ENCODE data around the gene PPP1R3E. TPM values are rescaled to one million over a fixed set of nuclear protein-coding genes. Genes with fewer than 3 reads are reported as not detected.

The PPP1R3E gene
- total and polyA plus RNA-seq, 2 of the 13 experiments (the other 11 are each of a cell fraction or from before 2014, with no cell fraction given) = 16.5 to 26.5 TPM

DNA sequence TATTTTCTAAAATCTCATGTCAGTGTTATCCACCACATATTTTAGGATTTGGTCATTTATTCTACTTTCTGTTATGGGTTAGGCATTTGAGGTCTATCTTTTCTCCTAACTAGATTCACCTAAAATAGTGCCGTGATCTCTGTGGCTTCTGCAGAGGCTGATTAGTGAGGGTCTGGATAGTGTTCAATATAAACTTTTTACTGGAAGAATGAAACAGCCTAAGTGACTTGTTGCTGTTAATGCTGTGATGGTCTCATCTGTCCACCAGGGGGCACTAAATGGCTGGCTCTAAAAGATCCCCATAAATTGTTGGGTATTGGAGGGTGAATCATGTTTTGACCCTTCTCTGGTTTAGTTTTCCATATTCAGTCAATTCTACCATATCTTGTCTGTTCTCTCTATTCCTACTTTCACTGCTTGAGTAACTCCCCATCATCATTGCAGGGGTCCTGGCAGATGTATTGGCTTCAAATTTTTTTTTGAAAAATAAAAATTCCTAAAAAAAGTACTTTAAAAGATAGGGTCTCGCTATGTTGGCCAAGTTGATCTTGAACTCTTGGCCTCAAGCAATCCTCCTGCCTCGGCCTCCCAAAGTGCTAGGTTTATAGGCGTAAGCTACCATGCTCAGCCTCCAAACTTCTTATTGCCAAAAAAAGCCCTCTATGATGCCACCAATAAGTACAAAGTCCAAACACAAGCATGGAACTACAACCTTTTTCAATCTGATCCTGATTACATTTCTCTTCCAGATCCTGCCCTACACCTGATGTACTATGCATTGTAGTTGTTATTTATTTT lies 25.5 kb upstream of the PPP1R3E start (continued):
- TF ChIP-seq, protein P1, sequence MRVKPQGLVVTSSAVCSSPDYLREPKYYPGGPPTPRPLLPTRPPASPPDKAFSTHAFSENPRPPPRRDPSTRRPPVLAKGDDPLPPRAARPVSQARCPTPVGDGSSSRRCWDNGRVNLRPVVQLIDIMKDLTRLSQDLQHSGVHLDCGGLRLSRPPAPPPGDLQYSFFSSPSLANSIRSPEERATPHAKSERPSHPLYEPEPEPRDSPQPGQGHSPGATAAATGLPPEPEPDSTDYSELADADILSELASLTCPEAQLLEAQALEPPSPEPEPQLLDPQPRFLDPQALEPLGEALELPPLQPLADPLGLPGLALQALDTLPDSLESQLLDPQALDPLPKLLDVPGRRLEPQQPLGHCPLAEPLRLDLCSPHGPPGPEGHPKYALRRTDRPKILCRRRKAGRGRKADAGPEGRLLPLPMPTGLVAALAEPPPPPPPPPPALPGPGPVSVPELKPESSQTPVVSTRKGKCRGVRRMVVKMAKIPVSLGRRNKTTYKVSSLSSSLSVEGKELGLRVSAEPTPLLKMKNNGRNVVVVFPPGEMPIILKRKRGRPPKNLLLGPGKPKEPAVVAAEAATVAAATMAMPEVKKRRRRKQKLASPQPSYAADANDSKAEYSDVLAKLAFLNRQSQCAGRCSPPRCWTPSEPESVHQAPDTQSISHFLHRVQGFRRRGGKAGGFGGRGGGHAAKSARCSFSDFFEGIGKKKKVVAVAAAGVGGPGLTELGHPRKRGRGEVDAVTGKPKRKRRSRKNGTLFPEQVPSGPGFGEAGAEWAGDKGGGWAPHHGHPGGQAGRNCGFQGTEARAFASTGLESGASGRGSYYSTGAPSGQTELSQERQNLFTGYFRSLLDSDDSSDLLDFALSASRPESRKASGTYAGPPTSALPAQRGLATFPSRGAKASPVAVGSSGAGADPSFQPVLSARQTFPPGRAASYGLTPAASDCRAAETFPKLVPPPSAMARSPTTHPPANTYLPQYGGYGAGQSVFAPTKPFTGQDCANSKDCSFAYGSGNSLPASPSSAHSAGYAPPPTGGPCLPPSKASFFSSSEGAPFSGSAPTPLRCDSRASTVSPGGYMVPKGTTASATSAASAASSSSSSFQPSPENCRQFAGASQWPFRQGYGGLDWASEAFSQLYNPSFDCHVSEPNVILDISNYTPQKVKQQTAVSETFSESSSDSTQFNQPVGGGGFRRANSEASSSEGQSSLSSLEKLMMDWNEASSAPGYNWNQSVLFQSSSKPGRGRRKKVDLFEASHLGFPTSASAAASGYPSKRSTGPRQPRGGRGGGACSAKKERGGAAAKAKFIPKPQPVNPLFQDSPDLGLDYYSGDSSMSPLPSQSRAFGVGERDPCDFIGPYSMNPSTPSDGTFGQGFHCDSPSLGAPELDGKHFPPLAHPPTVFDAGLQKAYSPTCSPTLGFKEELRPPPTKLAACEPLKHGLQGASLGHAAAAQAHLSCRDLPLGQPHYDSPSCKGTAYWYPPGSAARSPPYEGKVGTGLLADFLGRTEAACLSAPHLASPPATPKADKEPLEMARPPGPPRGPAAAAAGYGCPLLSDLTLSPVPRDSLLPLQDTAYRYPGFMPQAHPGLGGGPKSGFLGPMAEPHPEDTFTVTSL (CRISPR knock-in tag; IDR thresholded peaks at IDR 0.05; ENCODE audit: borderline replicate concordance) = no peak
- TF ChIP-seq, protein P2, sequence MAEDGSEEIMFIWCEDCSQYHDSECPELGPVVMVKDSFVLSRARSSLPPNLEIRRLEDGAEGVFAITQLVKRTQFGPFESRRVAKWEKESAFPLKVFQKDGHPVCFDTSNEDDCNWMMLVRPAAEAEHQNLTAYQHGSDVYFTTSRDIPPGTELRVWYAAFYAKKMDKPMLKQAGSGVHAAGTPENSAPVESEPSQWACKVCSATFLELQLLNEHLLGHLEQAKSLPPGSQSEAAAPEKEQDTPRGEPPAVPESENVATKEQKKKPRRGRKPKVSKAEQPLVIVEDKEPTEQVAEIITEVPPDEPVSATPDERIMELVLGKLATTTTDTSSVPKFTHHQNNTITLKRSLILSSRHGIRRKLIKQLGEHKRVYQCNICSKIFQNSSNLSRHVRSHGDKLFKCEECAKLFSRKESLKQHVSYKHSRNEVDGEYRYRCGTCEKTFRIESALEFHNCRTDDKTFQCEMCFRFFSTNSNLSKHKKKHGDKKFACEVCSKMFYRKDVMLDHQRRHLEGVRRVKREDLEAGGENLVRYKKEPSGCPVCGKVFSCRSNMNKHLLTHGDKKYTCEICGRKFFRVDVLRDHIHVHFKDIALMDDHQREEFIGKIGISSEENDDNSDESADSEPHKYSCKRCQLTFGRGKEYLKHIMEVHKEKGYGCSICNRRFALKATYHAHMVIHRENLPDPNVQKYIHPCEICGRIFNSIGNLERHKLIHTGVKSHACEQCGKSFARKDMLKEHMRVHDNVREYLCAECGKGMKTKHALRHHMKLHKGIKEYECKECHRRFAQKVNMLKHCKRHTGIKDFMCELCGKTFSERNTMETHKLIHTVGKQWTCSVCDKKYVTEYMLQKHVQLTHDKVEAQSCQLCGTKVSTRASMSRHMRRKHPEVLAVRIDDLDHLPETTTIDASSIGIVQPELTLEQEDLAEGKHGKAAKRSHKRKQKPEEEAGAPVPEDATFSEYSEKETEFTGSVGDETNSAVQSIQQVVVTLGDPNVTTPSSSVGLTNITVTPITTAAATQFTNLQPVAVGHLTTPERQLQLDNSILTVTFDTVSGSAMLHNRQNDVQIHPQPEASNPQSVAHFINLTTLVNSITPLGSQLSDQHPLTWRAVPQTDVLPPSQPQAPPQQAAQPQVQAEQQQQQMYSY (CRISPR knock-in tag; IDR thresholded peaks at IDR 0.05) = no peak
- TF ChIP-seq THAP11 (CRISPR knock-in tag; IDR thresholded peaks at IDR 0.05) (0 out of 2 replicates have a peak, but pooled peaks have one; percentile 38), CREB1 (IDR thresholded peaks at IDR 0.05) (no peak), CREB1 (CRISPR knock-in tag; IDR thresholded peaks at IDR 0.05) (no peak), MIER2 (CRISPR knock-in tag; IDR thresholded peaks at IDR 0.05) (0 out of 2 replicates have a peak, but pooled peaks have one; percentile 37), ZSCAN9 (CRISPR knock-in tag; IDR thresholded peaks at IDR 0.05; ENCODE audit: borderline replicate concordance) (0 out of 2 replicates have a peak, but pooled peaks have one; percentile 60), HMG20B (CRISPR knock-in tag; conservative IDR thresholded peaks at IDR 0.05) (0 out of 2 replicates have a peak, but pooled peaks have one; percentile 17), SMAD3 (CRISPR knock-in tag; IDR thresholded peaks at IDR 0.05) (peak; percentile 77; the same call in 1 of the 2 replicates), ZNF44 (CRISPR knock-in tag; IDR thresholded peaks at IDR 0.05) (peak; percentile 93), NFATC3 (CRISPR knock-in tag; IDR thresholded peaks at IDR 0.05) (0 out of 2 replicates have a peak, but pooled peaks have one; percentile 53), XRCC5 (optimal IDR thresholded peaks at IDR 0.05; ENCODE audit: low read length) (peak; percentile 79), HMG20A (CRISPR knock-in tag; IDR thresholded peaks at IDR 0.05; ENCODE audit: borderline replicate concordance) (0 out of 2 replicates have a peak, but pooled peaks have one; percentile 12), NFE2L2 (IDR thresholded peaks at IDR 0.05; ENCODE audit: low read length) (peak; percentile 4; the same call in 1 of the 2 replicates), KLF6 (CRISPR knock-in tag; IDR thresholded peaks at IDR 0.05) (no peak), ISL2 (CRISPR knock-in tag; IDR thresholded peaks at IDR 0.05) (0 out of 2 replicates have a peak, but pooled peaks have one; percentile 10), CBX2 (IDR thresholded peaks at IDR 0.05; ENCODE audit: low read depth, low read length) (no peak), CBX2 (CRISPR knock-in tag; IDR thresholded peaks at IDR 0.05; ENCODE audit: low read depth) (0 out of 2 replicates have a peak, but pooled peaks have one; percentile 19), SMAD9 (CRISPR knock-in tag; IDR thresholded peaks at IDR 0.05) (no peak), ARID2 (CRISPR knock-in tag; IDR thresholded peaks at IDR 0.05; ENCODE audit: borderline replicate concordance) (no peak)
- TF ChIP-seq, protein P3, sequence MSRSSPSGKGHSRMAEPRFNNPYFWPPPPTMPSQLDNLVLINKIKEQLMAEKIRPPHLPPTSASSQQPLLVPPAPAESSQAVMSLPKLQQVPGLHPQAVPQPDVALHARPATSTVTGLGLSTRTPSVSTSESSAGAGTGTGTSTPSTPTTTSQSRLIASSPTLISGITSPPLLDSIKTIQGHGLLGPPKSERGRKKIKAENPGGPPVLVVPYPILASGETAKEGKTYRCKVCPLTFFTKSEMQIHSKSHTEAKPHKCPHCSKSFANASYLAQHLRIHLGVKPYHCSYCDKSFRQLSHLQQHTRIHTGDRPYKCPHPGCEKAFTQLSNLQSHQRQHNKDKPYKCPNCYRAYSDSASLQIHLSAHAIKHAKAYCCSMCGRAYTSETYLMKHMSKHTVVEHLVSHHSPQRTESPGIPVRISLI (CRISPR knock-in tag; IDR thresholded peaks at IDR 0.05; ENCODE audit: borderline replicate concordance) = no peak
